ENCODE data around the gene FAM111A. TPM values are rescaled to one million over a fixed set of nuclear protein-coding genes. Genes with fewer than 3 reads are reported as not detected.

The FAM111A gene
- total RNA-seq, 2 experiments from 2014 or later: 32.8 to 34.4 TPM

DNA sequence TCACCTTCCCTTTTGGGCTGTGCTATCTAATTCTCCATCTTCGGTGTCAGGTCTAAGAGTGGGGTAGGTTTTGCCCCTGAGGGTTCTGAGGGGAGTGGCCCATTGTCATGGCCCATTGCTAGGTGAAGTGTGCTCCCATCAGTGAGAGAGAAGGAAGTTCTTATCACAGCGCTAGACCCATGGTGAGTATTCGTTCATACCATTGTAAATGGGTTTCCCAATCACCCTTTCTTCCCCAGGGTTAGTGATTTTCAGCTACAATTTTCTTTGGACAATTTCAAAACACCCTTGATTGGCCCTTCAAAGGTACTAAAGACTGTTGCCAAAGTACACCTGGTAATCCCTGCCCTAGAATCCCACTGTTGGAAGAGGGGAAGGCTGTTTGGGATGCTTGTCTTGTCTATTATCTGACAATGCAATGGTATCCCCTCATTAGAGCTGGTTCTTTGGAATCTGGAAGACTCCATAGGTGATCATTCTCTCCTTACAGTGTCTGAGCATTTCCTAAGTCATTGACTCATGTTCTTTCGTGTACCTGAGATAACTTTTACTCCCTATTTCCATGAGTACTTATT lies 49.9 kb downstream of the FAM111A start:
- Histone ChIP-seq H3K27ac (ENCODE audit: low read depth in 1 of 2, low read length in 2 of 2) (no peak overlapping the region), H3K9me3 (ENCODE audit: control insufficient read depth in 1 of 2, insufficient read depth in 1 of 2, low read length in 2 of 2) (no peaks in the 10 kb centered on the region), H3K4me3 (ENCODE audit: low read length) (no peak overlapping the region), H3K27me3 (ENCODE audit: control insufficient read depth in 1 of 2, insufficient read depth in 2 of 2, low read length in 2 of 2) (no peaks in the 10 kb centered on the region), H3K4me1 (ENCODE audit: insufficient read depth, low read length) (no peaks in the 10 kb centered on the region), H3K36me3 (ENCODE audit: insufficient read depth, low read length) (no peaks in the 10 kb centered on the region)
- ChIA-PET CTCF (interaction anchor here (1.2 kb wide), 1 partner anchor 11 kb away, joined by 3 read pairs; no protein-coding TSS in a partner anchor), POLR2A (no interaction called here)
- intact Hi-C loops (cut with DNase I, micrococcal nuclease): no loop called here
- TF ChIP-seq, protein P1, sequence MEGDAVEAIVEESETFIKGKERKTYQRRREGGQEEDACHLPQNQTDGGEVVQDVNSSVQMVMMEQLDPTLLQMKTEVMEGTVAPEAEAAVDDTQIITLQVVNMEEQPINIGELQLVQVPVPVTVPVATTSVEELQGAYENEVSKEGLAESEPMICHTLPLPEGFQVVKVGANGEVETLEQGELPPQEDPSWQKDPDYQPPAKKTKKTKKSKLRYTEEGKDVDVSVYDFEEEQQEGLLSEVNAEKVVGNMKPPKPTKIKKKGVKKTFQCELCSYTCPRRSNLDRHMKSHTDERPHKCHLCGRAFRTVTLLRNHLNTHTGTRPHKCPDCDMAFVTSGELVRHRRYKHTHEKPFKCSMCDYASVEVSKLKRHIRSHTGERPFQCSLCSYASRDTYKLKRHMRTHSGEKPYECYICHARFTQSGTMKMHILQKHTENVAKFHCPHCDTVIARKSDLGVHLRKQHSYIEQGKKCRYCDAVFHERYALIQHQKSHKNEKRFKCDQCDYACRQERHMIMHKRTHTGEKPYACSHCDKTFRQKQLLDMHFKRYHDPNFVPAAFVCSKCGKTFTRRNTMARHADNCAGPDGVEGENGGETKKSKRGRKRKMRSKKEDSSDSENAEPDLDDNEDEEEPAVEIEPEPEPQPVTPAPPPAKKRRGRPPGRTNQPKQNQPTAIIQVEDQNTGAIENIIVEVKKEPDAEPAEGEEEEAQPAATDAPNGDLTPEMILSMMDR (IDR thresholded peaks at IDR 0.05): no peak
- H3K36me3 Mint-ChIP-seq (ENCODE audit: low read depth): peaks cover 4% of the 10 kb centered on the region
- DNase-seq (no peak), ATAC-seq (ENCODE audit: poor library complexity) (no peak)
- H3K4me3 Mint-ChIP-seq: no peak overlapping the region
- H3K9me3 Mint-ChIP-seq: no peaks in the 10 kb centered on the region
- H3K4me1 Mint-ChIP-seq (ENCODE audit: low read depth): no peaks in the 10 kb centered on the region
- H3K27ac Mint-ChIP-seq: no peak overlapping the region
- H3K27me3 Mint-ChIP-seq: no peaks in the 10 kb centered on the region

DNA sequence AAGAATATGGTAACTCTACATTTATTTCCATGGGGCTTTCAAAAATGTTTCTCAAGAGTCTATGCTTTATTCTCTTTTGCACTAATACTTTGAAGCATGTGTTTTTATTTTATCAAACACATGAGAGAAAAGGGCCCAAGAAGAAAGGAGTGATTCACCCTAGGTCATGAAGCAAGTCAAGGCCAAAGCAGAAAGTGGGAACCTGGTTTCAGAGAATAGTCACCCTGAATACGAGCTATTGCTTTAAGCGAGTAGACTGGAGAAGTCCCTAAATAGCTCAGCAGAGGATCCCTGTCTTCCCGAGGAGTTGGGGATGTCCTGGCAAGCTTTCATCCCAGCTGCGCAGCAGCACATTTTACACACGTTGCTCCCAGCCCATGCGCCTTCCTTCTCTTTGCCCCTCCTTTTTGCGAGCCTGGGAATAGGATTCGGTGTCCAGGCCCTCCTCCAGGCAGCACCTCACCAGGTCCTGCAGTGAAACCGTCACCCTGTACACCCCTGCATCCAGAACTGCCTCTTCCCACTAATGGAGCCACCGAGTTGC lies 51.0 kb downstream of the FAM111A start:
- DNase-seq: no peak
- POLR2A ChIA-PET: interaction anchor here (0.5 kb wide), 1 partner anchor 223 kb away, joined by 3 read pairs; no protein-coding TSS in a partner anchor
- no peaks in the 10 kb centered on the region for H3K4me1 ChIP-seq (ENCODE audit: insufficient read depth, low read length)

DNA sequence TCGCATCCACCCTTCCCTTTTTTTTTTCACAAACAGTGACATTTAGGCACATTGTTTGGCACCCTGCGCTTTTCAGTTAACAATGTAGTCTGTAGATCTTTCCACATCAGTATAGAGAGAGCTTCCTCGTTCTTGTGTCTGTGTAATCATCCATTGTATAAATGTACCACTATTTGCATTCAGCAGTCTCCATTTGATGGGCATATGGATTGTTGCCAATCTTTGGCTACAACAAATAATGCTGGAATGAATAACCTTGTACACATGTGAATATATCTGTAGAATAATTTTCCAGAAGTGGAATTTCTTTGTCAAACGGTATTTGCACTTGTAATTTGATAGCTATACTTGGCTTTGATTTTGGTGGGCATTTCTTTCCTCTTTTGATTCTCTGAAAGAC lies 52.9 kb downstream of the FAM111A start:
- Mint-ChIP-seq H3K36me3 (ENCODE audit: low read depth) (peaks cover 4% of the 10 kb centered on the region), H3K4me3 (no peak overlapping the region), H3K27me3 (no peaks in the 10 kb centered on the region), H3K4me1 (ENCODE audit: low read depth) (peaks cover 12% of the 10 kb centered on the region), H3K9me3 (no peaks in the 10 kb centered on the region), H3K27ac (no peak overlapping the region)
- TF ChIP-seq, protein P1 (IDR thresholded peaks at IDR 0.05): no peak
- H3K36me3 ChIP-seq (ENCODE audit: insufficient read depth, low read length): no peaks in the 10 kb centered on the region
- no peaks in the 10 kb centered on the region for H3K4me1 ChIP-seq (ENCODE audit: insufficient read depth, low read length)
- DNase-seq: no peak
- H3K4me3 ChIP-seq (ENCODE audit: low read length): no peak overlapping the region
- intact Hi-C loops (cut with DNase I, micrococcal nuclease): no loop called here
- CTCF ChIA-PET: no interaction called here
- ATAC-seq (ENCODE audit: poor library complexity): no peak
- H3K9me3 ChIP-seq (ENCODE audit: control insufficient read depth in 1 of 2, insufficient read depth in 1 of 2, low read length in 2 of 2): no peaks in the 10 kb centered on the region
- POLR2A ChIA-PET: no interaction called here
- H3K27me3 ChIP-seq (ENCODE audit: control insufficient read depth in 1 of 2, insufficient read depth in 2 of 2, low read length in 2 of 2): no peaks in the 10 kb centered on the region
- H3K27ac ChIP-seq (ENCODE audit: low read depth in 1 of 2, low read length in 2 of 2): no peak overlapping the region

More for the DNA sequence above, 51.0 kb downstream of the FAM111A start:
- CTCF ChIA-PET: interaction anchor here (1.3 kb wide), 1 partner anchor 36 kb away, joined by 4 read pairs; no protein-coding TSS in a partner anchor
- no peak overlapping the region for H3K27ac Mint-ChIP-seq
- intact Hi-C loops (cut with DNase I, micrococcal nuclease): no loop called here
- H3K36me3 Mint-ChIP-seq (ENCODE audit: low read depth): peaks cover 4% of the 10 kb centered on the region
- H3K27me3 Mint-ChIP-seq: no peaks in the 10 kb centered on the region
- Histone ChIP-seq H3K4me3 (ENCODE audit: low read length) (no peak overlapping the region), H3K9me3 (ENCODE audit: control insufficient read depth in 1 of 2, insufficient read depth in 1 of 2, low read length in 2 of 2) (no peaks in the 10 kb centered on the region), H3K27me3 (ENCODE audit: control insufficient read depth in 1 of 2, insufficient read depth in 2 of 2, low read length in 2 of 2) (no peaks in the 10 kb centered on the region), H3K27ac (ENCODE audit: low read depth in 1 of 2, low read length in 2 of 2) (no peak overlapping the region), H3K36me3 (ENCODE audit: insufficient read depth, low read length) (no peaks in the 10 kb centered on the region)
- H3K9me3 Mint-ChIP-seq: no peaks in the 10 kb centered on the region
- no peak overlapping the region for H3K4me3 Mint-ChIP-seq
- no peaks in the 10 kb centered on the region for H3K4me1 Mint-ChIP-seq (ENCODE audit: low read depth)
- no peak for ATAC-seq (ENCODE audit: poor library complexity)
- TF ChIP-seq, protein P1 (IDR thresholded peaks at IDR 0.05): no peak
